CD4-positive, alpha-beta T cell (primary cell): Measurements from ENCODE around the gene TSPAN9. TPM values are rescaled to one million over a fixed set of nuclear protein-coding genes. Genes with fewer than 3 reads are reported as not detected.

ENCODE experiments used
- ATAC-seq: fragments of 200-7000 bp; cut with Tn5 transposase; one replicate; pipeline ENCODE4 v1.10.0; 2022; ENCODE audit warnings: mild to moderate bottlenecking; ENCODE audit not compliant: poor library complexity
- CTCF ChIA-PET: fragments of 350-600 bp; sonication (Branson Sonifier 250); formaldehyde crosslinking; loops from one replicate; lab custom pipeline; 2021; ENCODE audit warnings: antibody characterized with exemption, inconsistent platforms; lab: Charles Lee
- POLR2A ChIA-PET: fragments of 350-600 bp; sonication (Branson Sonifier 250); formaldehyde crosslinking; loops from one replicate; lab custom pipeline; 2021; ENCODE audit warnings: antibody characterized with exemption, inconsistent platforms; lab: Charles Lee
- DNase-seq, 14 experiments: peaks; one replicate each; pipeline ENCODE4 v3.0.0-alpha.2; 2013 to 2020; ENCODE audit warnings: mixed read lengths in 2 of 14
- H3K27ac ChIP-seq, 2 donors: one replicate each; pipeline versions ENCODE4 v1.5.1 to v1.7.0; 2013; ENCODE audit warnings: low read length in 2 of 2, low read depth in 1 of 2, mild to moderate bottlenecking in 1 of 2
- H3K27me3 ChIP-seq, 2 experiments: 1 replicate in 1 of 2; 2 replicates in 1 of 2; pipeline versions ENCODE4 v1.6.1 to v1.7.0; 2013; ENCODE audit warnings: low read length in 2 of 2, control low read depth in 1 of 2, mild to moderate bottlenecking in 1 of 2, moderate library complexity in 1 of 2; ENCODE audit not compliant: insufficient read depth in 2 of 2, control insufficient read depth in 1 of 2
- H3K36me3 ChIP-seq: one replicate; pipeline ENCODE4 v1.6.1; 2013; ENCODE audit warnings: low read length, control low read depth; ENCODE audit not compliant: insufficient read depth
- H3K4me1 ChIP-seq: one replicate; pipeline ENCODE4 v1.6.1; 2013; ENCODE audit warnings: low read length, control low read depth; ENCODE audit not compliant: insufficient read depth
- H3K4me3 ChIP-seq: one replicate; pipeline ENCODE4 v1.5.1; 2013; ENCODE audit warnings: mild to moderate bottlenecking, low read length, moderate library complexity
- H3K9me3 ChIP-seq, 2 experiments: 1 replicate in 1 of 2; 2 replicates in 1 of 2; pipeline versions ENCODE4 v1.6.1 to v1.7.0; 2013; ENCODE audit warnings: low read length in 2 of 2, mild to moderate bottlenecking in 2 of 2, control low read depth in 1 of 2, moderate library complexity in 1 of 2; ENCODE audit not compliant: control insufficient read depth in 1 of 2, insufficient read depth in 1 of 2
- H3K27ac Mint-ChIP-seq: one replicate; pipeline ENCODE4 v1.8.0; 2020; ENCODE audit warnings: mixed read lengths
- H3K27me3 Mint-ChIP-seq: one replicate; pipeline ENCODE4 v1.8.0; 2021; ENCODE audit warnings: mixed read lengths
- H3K36me3 Mint-ChIP-seq: one replicate; pipeline ENCODE4 v1.8.0; 2021; ENCODE audit warnings: low read depth, mixed read lengths
- H3K4me1 Mint-ChIP-seq: one replicate; pipeline ENCODE4 v1.8.0; 2021; ENCODE audit warnings: low read depth, mixed read lengths
- H3K4me3 Mint-ChIP-seq: one replicate; pipeline ENCODE4 v1.8.0; 2020; ENCODE audit warnings: mild to moderate bottlenecking, mixed read lengths
- H3K9me3 Mint-ChIP-seq: one replicate; pipeline ENCODE4 v1.8.0; 2020; ENCODE audit warnings: mixed read lengths
- CTCF ChIP-seq: fragments of 200-600 bp; IDR thresholded peaks from one replicate; pipeline ENCODE4 v1.8.0; 2022; ENCODE audit warnings: antibody characterized with exemption, mild to moderate bottlenecking
- intact Hi-C, 2 experiments: fragments of 100-400 bp; cut with DNase I in 1 of 2; cut with micrococcal nuclease in 1 of 2; formaldehyde crosslinking; loops; one replicate each; pipeline versions ENCODE4 v1.15.1 to v1.9.0; 2023 to 2025; cut with DNase I, micrococcal nuclease
- total RNA-seq, 174 experiments: library from RNA in 2 of 174; stranded (reverse) in 2 of 174; gene quantifications; one replicate each; pipeline ENCODE4 v1.2.3 and lab custom pipeline; 2021 to 2026

Gene TSPAN9
- total RNA-seq, 2 experiments from 2014 or later = 0.82 to 1.3 TPM

GRCh38 chr12:3189282-3189681 is 112.1 kb downstream of the TSPAN9 start:
- TF ChIP-seq CTCF = no peak
- peaks cover 13% of the 10 kb centered on the region for H3K27me3 Mint-ChIP-seq
- H3K9me3 Mint-ChIP-seq = no peaks in the 10 kb centered on the region
- ATAC-seq (no peak), DNase-seq (no peak)
- no peaks in the 10 kb centered on the region for H3K36me3 ChIP-seq
- ChIA-PET POLR2A (no interaction called here), CTCF (no interaction called here)
- no peaks in the 10 kb centered on the region for H3K4me1 Mint-ChIP-seq
- no peaks in the 10 kb centered on the region for H3K27me3 ChIP-seq
- H3K27ac Mint-ChIP-seq = no peak overlapping the region
- H3K4me3 Mint-ChIP-seq = no peak overlapping the region
- H3K36me3 Mint-ChIP-seq = no peaks in the 10 kb centered on the region
- H3K27ac ChIP-seq = no peak overlapping the region
- intact Hi-C loops = no loop called here
- no peaks in the 10 kb centered on the region for H3K4me1 ChIP-seq
- H3K4me3 ChIP-seq = no peak overlapping the region
- no peaks in the 10 kb centered on the region for H3K9me3 ChIP-seq

- H3K27me3 ChIP-seq = no peaks in the 10 kb centered on the region
- ChIA-PET POLR2A (no interaction called here), CTCF (no interaction called here)
- no peak overlapping the region for H3K27ac ChIP-seq
- no peak for TF ChIP-seq CTCF
- Mint-ChIP-seq H3K4me1 (no peaks in the 10 kb centered on the region), H3K36me3 (no peaks in the 10 kb centered on the region), H3K27ac (no peak overlapping the region), H3K27me3 (peaks cover 13% of the 10 kb centered on the region), H3K4me3 (no peak overlapping the region), H3K9me3 (no peaks in the 10 kb centered on the region)
- H3K36me3 ChIP-seq = no peaks in the 10 kb centered on the region
- H3K4me1 ChIP-seq = no peaks in the 10 kb centered on the region
- ATAC-seq (no peak), DNase-seq (no peak)
- H3K4me3 ChIP-seq = no peak overlapping the region
- H3K9me3 ChIP-seq = no peaks in the 10 kb centered on the region
- intact Hi-C loops = no loop called here
Observed at GRCh38 chr12:3190101-3190500, 112.9 kb downstream of the TSPAN9 start.

GRCh38 chr12:3191450-3191849 is 114.3 kb downstream of the TSPAN9 start:
- ChIA-PET POLR2A (interaction anchor here (0.6 kb wide), 1 partner anchor 105 kb away, joined by 3 read pairs; no protein-coding TSS in a partner anchor), CTCF (no interaction called here)

More at GRCh38 chr12:3191450-3191849, 114.3 kb downstream of the TSPAN9 start:
- no peaks in the 10 kb centered on the region for H3K4me1 ChIP-seq
- ATAC-seq (no peak), DNase-seq (no peak)
- no peaks in the 10 kb centered on the region for H3K9me3 ChIP-seq
- Mint-ChIP-seq H3K4me1 (no peaks in the 10 kb centered on the region), H3K36me3 (no peaks in the 10 kb centered on the region), H3K27me3 (peaks cover 23% of the 10 kb centered on the region), H3K4me3 (no peak overlapping the region), H3K27ac (no peak overlapping the region), H3K9me3 (no peaks in the 10 kb centered on the region)
- H3K4me3 ChIP-seq = no peak overlapping the region
- H3K27ac ChIP-seq = no peak overlapping the region
- intact Hi-C loops = no loop called here
- no peaks in the 10 kb centered on the region for H3K36me3 ChIP-seq
- H3K27me3 ChIP-seq = peaks cover 0 to 3% of the 10 kb centered on the region in 2 experiments
- no peak for TF ChIP-seq CTCF
